Superior temporal gyrus (tissue), 1 donor: ENCODE measurements around the gene OSBPL5.
"Not testable (repeated sequence)": the region's sequence is repeated elsewhere in the genome, so short reads cannot be mapped to it uniquely, and the experiment has no call there.

Experiments used
- DNase-seq: peaks from one replicate; pipeline ENCODE4 v3.0.0-alpha.2; 2016; ENCODE audit errors: extremely low spot score

OSBPL5 gene

GRCh38 chr11:3121931-3122774, 43.0 kb downstream of the OSBPL5 start:
- DNase-seq, result no peak

- DNase-seq, result no peak
Measured at GRCh38 chr11:3121416-3121815, 43.7 kb downstream of the OSBPL5 start.

GRCh38 chr11:3120071-3120792, 44.9 kb downstream of the OSBPL5 start:
- DNase-seq, result no peak

GRCh38 chr11:3119141-3119821, 45.8 kb downstream of the OSBPL5 start:
- DNase-seq, result no peak

- DNase-seq, result no peak
Measured at GRCh38 chr11:3115321-3115720, 49.8 kb downstream of the OSBPL5 start.

- not testable (repeated sequence) for DNase-seq
Measured at GRCh38 chr11:3113661-3114060, 51.4 kb downstream of the OSBPL5 start.

GRCh38 chr11:3111919-3112690, 53.0 kb downstream of the OSBPL5 start:
- DNase-seq, result no peak

- DNase-seq, result no peak
Measured at GRCh38 chr11:3111466-3111865, 53.6 kb downstream of the OSBPL5 start.

GRCh38 chr11:3109921-3110706, 55.0 kb downstream of the OSBPL5 start:
- DNase-seq, result no peak

- no peak for DNase-seq
Measured at GRCh38 chr11:3109434-3109833, 55.7 kb downstream of the OSBPL5 start.

GRCh38 chr11:3108183-3108721, 56.9 kb downstream of the OSBPL5 start:
- DNase-seq, result no peak

- DNase-seq, result no peak
Measured at GRCh38 chr11:3107608-3108182, 57.4 kb downstream of the OSBPL5 start.

GRCh38 chr11:3106736-3107524, 58.2 kb downstream of the OSBPL5 start:
- no peak for DNase-seq

- no peak for DNase-seq
Measured at GRCh38 chr11:3105791-3106735, 59.0 kb downstream of the OSBPL5 start.

GRCh38 chr11:3104961-3105790, 59.9 kb downstream of the OSBPL5 start:
- no peak for DNase-seq

GRCh38 chr11:3104051-3104714, 60.9 kb downstream of the OSBPL5 start:
- no peak for DNase-seq

- DNase-seq, result no peak
Measured at GRCh38 chr11:3103076-3103475, 62.0 kb downstream of the OSBPL5 start.
